ENCODE data around the gene SERPIND1. TPM values are rescaled to one million over a fixed set of nuclear protein-coding genes. Genes with fewer than 3 reads are reported as not detected.
"Not testable (repeated sequence)": the region's sequence is repeated elsewhere in the genome, so short reads cannot be mapped to it uniquely, and the experiment has no call there.

Gene SERPIND1
- total and polyA plus RNA-seq, 9 donors: 0.22 to 5.0 (median 1.1) TPM

GRCh38 chr22:20728523-20729190, 45.3 kb upstream of the SERPIND1 start:
- no peaks in the 10 kb centered on the region for H3K9me3 ChIP-seq
- H3K27ac ChIP-seq: no peak overlapping the region
- H3K36me3 ChIP-seq: no peaks in the 10 kb centered on the region
- H3K4me1 ChIP-seq (ENCODE audit: insufficient read depth): no peaks in the 10 kb centered on the region
- intact Hi-C loops (cut with DNase I): no loop called here
- TF ChIP-seq POLR2A (IDR thresholded peaks at IDR 0.05) (no peak), EP300 (IDR thresholded peaks at IDR 0.05) (no peak), CTCF (IDR thresholded peaks at IDR 0.05) (no peak)
- WGBS, 3 donors: 87 to 91% (median 91%) methylated on average over 7 to 10 of the region's 10 CpGs
- no peak overlapping the region for H3K4me3 ChIP-seq
- no peak for DNase-seq
- no peaks in the 10 kb centered on the region for H3K27me3 ChIP-seq

GRCh38 chr22:20729194-20729593, 44.7 kb upstream of the SERPIND1 start:
- Histone ChIP-seq H3K4me1 (ENCODE audit: insufficient read depth) (no peaks in the 10 kb centered on the region), H3K4me3 (no peak overlapping the region), H3K9me3 (no peaks in the 10 kb centered on the region), H3K27ac (no peak overlapping the region), H3K27me3 (no peaks in the 10 kb centered on the region), H3K36me3 (no peaks in the 10 kb centered on the region)
- DNase-seq: no peak
- no peak for TF ChIP-seq EP300 (IDR thresholded peaks at IDR 0.05)
- TF ChIP-seq CTCF (IDR thresholded peaks at IDR 0.05): no peak
- no peak for TF ChIP-seq POLR2A (IDR thresholded peaks at IDR 0.05)
- intact Hi-C loops (cut with DNase I): no loop called here
- WGBS, 3 donors: 86 to 89% (median 88%) methylated on average over 13 of the region's 13 CpGs

- H3K36me3 ChIP-seq; H3K27ac ChIP-seq; DNase-seq; H3K4me3 ChIP-seq; H3K9me3 ChIP-seq; H3K4me1 ChIP-seq (ENCODE audit: insufficient read depth); intact Hi-C loops (cut with DNase I); H3K27me3 ChIP-seq: not testable (repeated sequence)
- WGBS, 3 donors: 89 to 93% (median 91%) methylated on average over 4 to 5 of the region's 8 CpGs
Measured at GRCh38 chr22:20732431-20732830, 41.5 kb upstream of the SERPIND1 start.

GRCh38 chr22:20735356-20736162, 38.4 kb upstream of the SERPIND1 start:
- H3K4me1 ChIP-seq (ENCODE audit: insufficient read depth); H3K9me3 ChIP-seq; H3K4me3 ChIP-seq; DNase-seq; H3K27me3 ChIP-seq; intact Hi-C loops (cut with DNase I); H3K27ac ChIP-seq; H3K36me3 ChIP-seq: not testable (repeated sequence)
- WGBS, 3 donors: 78 to 87% (median 83%) methylated on average over 9 to 12 of the region's 15 CpGs

GRCh38 chr22:20736891-20737290, 37.0 kb upstream of the SERPIND1 start:
- H3K27ac ChIP-seq; DNase-seq; H3K9me3 ChIP-seq; H3K4me1 ChIP-seq (ENCODE audit: insufficient read depth); intact Hi-C loops (cut with DNase I); H3K4me3 ChIP-seq; H3K36me3 ChIP-seq; H3K27me3 ChIP-seq: not testable (repeated sequence)
- WGBS, 3 donors: 96 to 100% (median 97%) methylated on average over 3 of the region's 3 CpGs
